OCI-LY1 (cell line): Measurements from ENCODE around the gene ZNF438.

Experiments used
- H2AFZ ChIP-seq: fragments of 200-600 bp; sonication (generic), shearing (Covaris generic); 2 replicates; pipeline ENCODE4 v1.6.0; 2014; ENCODE audit warnings: antibody characterized with exemption, mild to moderate bottlenecking, low read length
- H3F3A ChIP-seq: fragments of 200-600 bp; sonication (generic), shearing (Covaris generic); 2 replicates; pipeline ENCODE4 v1.6.0; 2014; ENCODE audit warnings: mild to moderate bottlenecking, antibody characterized with exemption, low read length, moderate library complexity; ENCODE audit not compliant: insufficient read depth
- H3K27ac ChIP-seq: fragments of 200-600 bp; sonication (generic); 2 replicates; pipeline ENCODE4 v1.5.1; 2014; ENCODE audit warnings: low read length, mixed run types, mild to moderate bottlenecking, low read depth; ENCODE audit not compliant: poor library complexity, severe bottlenecking
- H3K27me3 ChIP-seq: fragments of 200-600 bp; sonication (generic); 2 replicates; pipeline ENCODE4 v1.6.0; 2014; ENCODE audit warnings: antibody characterized with exemption, mild to moderate bottlenecking, low read length, moderate library complexity; ENCODE audit not compliant: insufficient read depth
- H3K36me3 ChIP-seq: fragments of 200-600 bp; sonication (generic); 2 replicates; pipeline ENCODE4 v1.6.1; 2014; ENCODE audit warnings: mild to moderate bottlenecking, antibody characterized with exemption, low read length, moderate library complexity, mixed read lengths; ENCODE audit not compliant: insufficient read depth
- H3K4me1 ChIP-seq: fragments of 200-600 bp; sonication (generic); 2 replicates; pipeline ENCODE4 v1.5.1; 2014; ENCODE audit warnings: mild to moderate bottlenecking, low read length, moderate library complexity; ENCODE audit not compliant: insufficient read depth, severe bottlenecking
- H3K4me2 ChIP-seq: fragments of 200-600 bp; sonication (generic), shearing (Covaris generic); 2 replicates; pipeline ENCODE4 v1.6.1; 2014; ENCODE audit warnings: low read length
- H3K4me3 ChIP-seq: fragments of 200-600 bp; sonication (generic); 2 replicates; pipeline ENCODE4 v1.5.1; 2014; ENCODE audit warnings: low read length, low read depth, mild to moderate bottlenecking, mixed read lengths; ENCODE audit not compliant: poor library complexity, severe bottlenecking
- H3K79me2 ChIP-seq: fragments of 200-600 bp; shearing (Covaris generic); 2 replicates; pipeline ENCODE4 v1.6.1; 2016; ENCODE audit warnings: mixed run types, low read length, mixed read lengths; ENCODE audit not compliant: insufficient read depth
- H3K9ac ChIP-seq: fragments of 200-600 bp; sonication (generic), shearing (Covaris generic); 2 replicates; pipeline ENCODE4 v1.6.1; 2014; ENCODE audit warnings: mild to moderate bottlenecking, low read length, mixed read lengths
- H3K9me2 ChIP-seq: fragments of 200-600 bp; sonication (generic), shearing (Covaris generic); 2 replicates; pipeline ENCODE4 v1.6.1; 2014; ENCODE audit warnings: low read depth, mild to moderate bottlenecking, low read length, mixed read lengths
- H3K9me3 ChIP-seq: fragments of 200-600 bp; shearing (Covaris generic); 2 replicates; pipeline ENCODE4 v1.6.1; 2014; ENCODE audit warnings: low read length, mixed read lengths
- H4K20me1 ChIP-seq: fragments of 200-600 bp; sonication (generic), shearing (Covaris generic); 2 replicates; pipeline ENCODE4 v1.6.0; 2016; ENCODE audit warnings: mild to moderate bottlenecking, low read length; ENCODE audit not compliant: insufficient read depth
- EZH2 ChIP-seq: fragments of 200-600 bp; sonication (generic), shearing (Covaris generic); IDR thresholded peaks from 2 replicates; pipeline ENCODE4 v1.8.0; 2017; ENCODE audit warnings: borderline replicate concordance, mixed run types, mild to moderate bottlenecking, antibody characterized with exemption, low read length, moderate library complexity, mixed read lengths
- TF ChIP-seq, protein P1 (sequence below): fragments of 200-600 bp; sonication (generic), shearing (Covaris generic); IDR thresholded peaks from 2 replicates; pipeline ENCODE4 v1.5.1; 2017; ENCODE audit warnings: mild to moderate bottlenecking, antibody characterized with exemption, low read length, moderate library complexity, mixed read lengths

The ZNF438 gene

DNA sequence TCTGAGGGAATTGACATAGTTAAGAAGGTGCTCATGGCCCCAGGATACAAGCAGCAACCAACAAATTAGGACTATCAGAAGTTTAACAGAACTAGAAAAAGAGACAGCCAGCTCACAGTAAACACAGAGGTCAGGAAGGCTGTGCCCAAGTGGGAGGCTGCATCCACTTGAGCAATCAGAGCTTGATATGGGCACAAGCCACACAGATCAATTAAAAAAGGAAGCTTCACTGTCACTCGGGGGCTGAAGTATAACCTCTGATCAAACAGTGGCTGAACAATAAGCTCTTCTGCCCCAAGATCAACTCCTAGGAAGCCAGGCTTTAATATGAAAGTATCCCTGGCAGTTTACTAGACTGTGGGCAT is 40.0 kb downstream of the ZNF438 start:
- no peaks in the 10 kb centered on the region for H3K4me1 ChIP-seq
- H3K4me3 ChIP-seq, result no peak overlapping the region
- TF ChIP-seq, protein P1, sequence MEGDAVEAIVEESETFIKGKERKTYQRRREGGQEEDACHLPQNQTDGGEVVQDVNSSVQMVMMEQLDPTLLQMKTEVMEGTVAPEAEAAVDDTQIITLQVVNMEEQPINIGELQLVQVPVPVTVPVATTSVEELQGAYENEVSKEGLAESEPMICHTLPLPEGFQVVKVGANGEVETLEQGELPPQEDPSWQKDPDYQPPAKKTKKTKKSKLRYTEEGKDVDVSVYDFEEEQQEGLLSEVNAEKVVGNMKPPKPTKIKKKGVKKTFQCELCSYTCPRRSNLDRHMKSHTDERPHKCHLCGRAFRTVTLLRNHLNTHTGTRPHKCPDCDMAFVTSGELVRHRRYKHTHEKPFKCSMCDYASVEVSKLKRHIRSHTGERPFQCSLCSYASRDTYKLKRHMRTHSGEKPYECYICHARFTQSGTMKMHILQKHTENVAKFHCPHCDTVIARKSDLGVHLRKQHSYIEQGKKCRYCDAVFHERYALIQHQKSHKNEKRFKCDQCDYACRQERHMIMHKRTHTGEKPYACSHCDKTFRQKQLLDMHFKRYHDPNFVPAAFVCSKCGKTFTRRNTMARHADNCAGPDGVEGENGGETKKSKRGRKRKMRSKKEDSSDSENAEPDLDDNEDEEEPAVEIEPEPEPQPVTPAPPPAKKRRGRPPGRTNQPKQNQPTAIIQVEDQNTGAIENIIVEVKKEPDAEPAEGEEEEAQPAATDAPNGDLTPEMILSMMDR, result no peak
- no peak for TF ChIP-seq EZH2
- H3K27ac ChIP-seq, result no peak overlapping the region
- H2AFZ ChIP-seq, result no peak overlapping the region
- H3K4me2 ChIP-seq, result no peak overlapping the region
- H3K9me2 ChIP-seq, result no peaks in the 10 kb centered on the region
- no peaks in the 10 kb centered on the region for H3K27me3 ChIP-seq
- no peaks in the 10 kb centered on the region for H3K79me2 ChIP-seq
- 0 out of 2 replicates have a peak, but pooled peaks cover 2% of the 10 kb centered on the region for H3K9me3 ChIP-seq
- no peaks in the 10 kb centered on the region for H3F3A ChIP-seq
- H3K9ac ChIP-seq, result no peak overlapping the region
- H4K20me1 ChIP-seq, result no peaks in the 10 kb centered on the region
- no peaks in the 10 kb centered on the region for H3K36me3 ChIP-seq

DNA sequence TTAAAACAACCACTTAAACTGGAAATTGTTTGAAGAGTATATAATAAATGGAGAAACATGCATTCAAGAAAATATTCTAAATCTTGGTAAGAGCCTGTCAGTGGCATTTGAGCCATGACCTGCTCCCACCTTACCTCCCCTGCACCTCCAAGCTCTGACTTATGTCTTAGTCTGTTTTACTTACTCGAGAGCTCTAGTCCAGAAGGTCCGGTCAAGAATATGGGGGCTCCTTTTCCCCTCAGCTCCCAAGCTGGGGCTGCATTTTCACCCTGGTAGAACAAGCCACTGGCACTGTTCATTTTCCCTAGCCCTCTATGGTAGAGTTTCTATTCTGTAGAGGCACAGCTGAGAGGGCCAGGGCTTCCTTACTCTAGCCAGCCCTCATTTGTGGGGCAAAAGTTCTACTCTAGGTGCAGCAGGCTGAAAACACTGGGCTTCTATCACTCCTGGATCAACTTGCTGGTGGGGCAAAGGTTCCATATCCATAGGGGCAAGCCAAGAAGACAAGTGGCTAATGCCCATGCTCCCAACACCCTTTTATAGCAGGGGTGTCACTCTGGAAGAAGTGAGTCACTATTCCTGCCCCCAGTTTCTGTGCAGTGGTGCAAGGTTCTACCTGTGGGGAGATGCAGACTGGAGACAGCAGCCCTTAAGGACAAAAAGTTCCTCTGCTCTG is 40.6 kb downstream of the ZNF438 start:
- Histone ChIP-seq H3K4me2 (no peak overlapping the region), H3K27me3 (no peaks in the 10 kb centered on the region), H3K36me3 (no peaks in the 10 kb centered on the region), H4K20me1 (no peaks in the 10 kb centered on the region), H3F3A (no peaks in the 10 kb centered on the region), H3K4me3 (no peak overlapping the region), H3K9ac (no peak overlapping the region), H2AFZ (no peak overlapping the region), H3K4me1 (no peaks in the 10 kb centered on the region), H3K9me2 (no peaks in the 10 kb centered on the region), H3K9me3 (0 out of 2 replicates have a peak, but pooled peaks cover 2% of the 10 kb centered on the region), H3K27ac (no peak overlapping the region), H3K79me2 (no peaks in the 10 kb centered on the region)
- TF ChIP-seq EZH2, result no peak
- TF ChIP-seq, protein P1, result no peak

- Histone ChIP-seq H3K9me3 (0 out of 2 replicates have a peak, but pooled peaks cover 2% of the 10 kb centered on the region), H3K27ac (no peak overlapping the region), H3K36me3 (no peaks in the 10 kb centered on the region), H4K20me1 (no peaks in the 10 kb centered on the region), H3K9ac (no peak overlapping the region), H2AFZ (no peak overlapping the region), H3K4me3 (no peak overlapping the region), H3K4me2 (no peak overlapping the region), H3K4me1 (no peaks in the 10 kb centered on the region), H3K27me3 (no peaks in the 10 kb centered on the region), H3K79me2 (no peaks in the 10 kb centered on the region), H3K9me2 (no peaks in the 10 kb centered on the region), H3F3A (no peaks in the 10 kb centered on the region)
- no peak for TF ChIP-seq EZH2
- TF ChIP-seq, protein P1, result no peak
Observed at GRCh38 chr10:30990351-30990750, 41.3 kb downstream of the ZNF438 start.
